ENCODE measurements around the gene MPZL1.

DNA sequence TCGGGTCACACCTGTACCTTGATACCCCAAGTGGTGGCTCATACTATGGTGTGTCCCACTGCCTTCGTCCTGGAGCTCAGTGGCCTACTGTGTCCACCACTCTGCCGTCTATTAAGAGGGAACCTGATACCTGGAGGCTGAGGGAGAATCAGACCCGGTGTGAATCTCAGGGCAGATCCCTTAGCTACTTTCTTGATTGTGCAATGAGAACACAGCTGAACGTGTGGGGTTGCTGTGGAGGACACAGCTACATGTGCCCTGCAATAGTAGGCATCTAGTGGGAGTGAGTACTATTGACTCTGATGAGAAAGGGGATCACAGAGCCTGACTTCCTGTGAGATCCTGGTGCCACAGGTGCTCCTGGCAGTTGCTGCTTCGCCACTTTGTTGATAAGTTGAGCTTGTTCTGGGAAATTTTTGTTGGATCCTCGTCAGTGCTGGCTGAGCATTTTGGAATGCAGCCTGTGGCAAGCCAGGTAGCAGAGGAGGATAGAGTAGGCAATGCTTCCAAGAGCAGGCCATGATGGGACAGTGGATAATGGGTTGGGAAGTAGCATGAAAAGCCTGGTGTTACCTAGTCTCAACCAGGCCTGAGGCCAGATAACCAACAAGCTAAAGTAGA lies 28.2 kb upstream of the MPZL1 start:
- TF ChIP-seq POLR2AphosphoS5 (IDR thresholded peaks at IDR 0.05; ENCODE audit: insufficient read depth in 1 of 2, low read depth in 1 of 2), result no peak
- no peak for TF ChIP-seq POLR2A (IDR thresholded peaks at IDR 0.05)

All from vagina (tissue), 2 donors.